Measurements from ENCODE around the gene SPRED3. TPM values are rescaled to one million over a fixed set of nuclear protein-coding genes. Genes with fewer than 3 reads are reported as not detected.

SPRED3 gene
- total and polyA plus RNA-seq, 2 of the 8 experiments (the other 6 are each of a cell fraction or from before 2014, with no cell fraction given) = 8.1 to 10.3 TPM

GRCh38 chr19:38422438-38422837, 33.9 kb downstream of the SPRED3 start:
- WGBS, 2 experiments (ENCODE audit: extremely low coverage in 1 of 2, insufficient coverage in 1 of 2, insufficient read length in 1 of 2, insufficient replicate concordance in 2 of 2, low coverage in 1 of 2, low lambda C conversion rate in 2 of 2, missing lambda C conversion rate in 1 of 2) = 94% methylated on average over 7 of the region's 7 CpGs; no CpG with 5 or more reads in 1 of the 2 experiments
- no peak overlapping the region for H3K27ac ChIP-seq (ENCODE audit: low read depth, low read length)
- H2BK15ac ChIP-seq (ENCODE audit: low read length) = no peak overlapping the region
- no peak overlapping the region for H2AFZ ChIP-seq (ENCODE audit: low read length)
- no peaks in the 10 kb centered on the region for H4K20me1 ChIP-seq (replicated peaks in 1 of 2; ENCODE audit: control insufficient read depth in 1 of 2, insufficient read depth in 2 of 2, low read length in 2 of 2)
- H3K4me3 ChIP-seq (ENCODE audit: extremely low read depth in 1 of 4, insufficient read depth in 2 of 4, low read depth in 3 of 4, low read length in 4 of 4) = no peak overlapping the region
- H3K23ac ChIP-seq (ENCODE audit: insufficient read length) = no peak overlapping the region
- peaks cover 0 to 7% (median 5%) of the 10 kb centered on the region in 4 experiments; a peak in 4 of 7 replicates for H3K27me3 ChIP-seq (replicated peaks in 1 of 4; ENCODE audit: control insufficient read depth in 3 of 4, extremely low read depth in 1 of 4, insufficient read depth in 3 of 4, low read length in 3 of 4)
- no peak overlapping the region for H2BK5ac ChIP-seq (ENCODE audit: low read depth, low read length)
- no peak overlapping the region for H2BK120ac ChIP-seq (replicated peaks; ENCODE audit: low read depth, low read length)
- no peak overlapping the region for H3K4ac ChIP-seq (replicated peaks; ENCODE audit: insufficient read length, low read depth, low read length)
- no peak overlapping the region for H2AK5ac ChIP-seq (ENCODE audit: low read depth, low read length)
- DNase-seq (ENCODE audit: low read depth in 1 of 2, low spot score in 2 of 2) (no peak), FAIRE-seq (no peak)
- no peaks in the 10 kb centered on the region for H3K36me3 ChIP-seq (ENCODE audit: control insufficient read depth in 2 of 4, insufficient read depth in 4 of 4, low read length in 3 of 4)
- H3K14ac ChIP-seq (ENCODE audit: insufficient read length) = no peak overlapping the region
- no peak overlapping the region for H3K9ac ChIP-seq (replicated peaks in 1 of 4; ENCODE audit: extremely low read depth in 1 of 4, low read depth in 3 of 4, low read length in 3 of 4)
- POLR2A ChIA-PET (ENCODE audit: partially characterized antibody) = interaction anchor here (0.8 to 1.5 kb wide), 3 partner anchors 12 to 27 kb away, joined by 3 to 6 read pairs (median 3); no protein-coding TSS in a partner anchor
- H3K9me3 ChIP-seq (ENCODE audit: insufficient read depth in 2 of 2, low read depth in 1 of 2, low read length in 1 of 2) = no peaks in the 10 kb centered on the region
- H3K4me2 ChIP-seq (ENCODE audit: insufficient read depth in 1 of 2, low read depth in 2 of 2, low read length in 2 of 2) = no peak overlapping the region
- H4K8ac ChIP-seq (ENCODE audit: extremely low read depth, insufficient read depth, low read length) = no peak overlapping the region
- H3K56ac ChIP-seq (replicated peaks; ENCODE audit: insufficient read length, low read depth, low read length) = no peak overlapping the region
- no peak overlapping the region for H3K18ac ChIP-seq (ENCODE audit: extremely low read depth, low read length)
- H3K23me2 ChIP-seq (ENCODE audit: low read depth, low read length) = peaks cover 7% of the 10 kb centered on the region
- H2BK12ac ChIP-seq (ENCODE audit: low read depth, low read length) = no peak overlapping the region; the same call in 1 of the 2 replicates
- H3K4me1 ChIP-seq (replicated peaks in 1 of 4; ENCODE audit: control insufficient read depth in 3 of 4, insufficient read depth in 4 of 4, low read length in 3 of 4) = peaks cover 4 to 15% (median 13%) of the 10 kb centered on the region in 4 experiments; a peak in 6 of 7 replicates
- CTCF ChIA-PET (ENCODE audit: partially characterized antibody) = interaction anchor here (0.6 to 1.1 kb wide), 3 partner anchors 9 to 205 kb away, joined by 3 to 4 read pairs (median 3); no protein-coding TSS in a partner anchor
- no peak overlapping the region for H2BK20ac ChIP-seq (ENCODE audit: low read length)
- no peak overlapping the region for H4K91ac ChIP-seq (replicated peaks; ENCODE audit: insufficient read length, low read length)
- no peaks in the 10 kb centered on the region for H3K79me2 ChIP-seq (ENCODE audit: control insufficient read depth in 1 of 2, insufficient read depth in 2 of 2, low read length in 2 of 2)
- no peaks in the 10 kb centered on the region for H3K79me1 ChIP-seq (ENCODE audit: low read depth, low read length)
- H4K5ac ChIP-seq (ENCODE audit: insufficient read length, low read depth, low read length) = no peak overlapping the region
- TF ChIP-seq TEAD4 (IDR thresholded peaks at IDR 0.05; ENCODE audit: low read depth, low read length) = no peak
- no peak for TF ChIP-seq CHD2 (IDR thresholded peaks at IDR 0.05; ENCODE audit: low read length)
- TF ChIP-seq JUN (IDR thresholded peaks at IDR 0.05; ENCODE audit: low read depth, low read length) = no peak
- TF ChIP-seq EGR1 (IDR thresholded peaks at IDR 0.05; ENCODE audit: borderline replicate concordance, low read depth, low read length) = no peak
- no peak for TF ChIP-seq JUND (IDR thresholded peaks at IDR 0.05; ENCODE audit: low read length)
- no peak for TF ChIP-seq NRF1 (IDR thresholded peaks at IDR 0.05; ENCODE audit: low read depth, low read length)
- TF ChIP-seq KDM5A (IDR thresholded peaks at IDR 0.05; ENCODE audit: low read length) = no peak
- TF ChIP-seq USF2 (IDR thresholded peaks at IDR 0.05; ENCODE audit: low read length) = no peak
- no peak for TF ChIP-seq CREB1 (IDR thresholded peaks at IDR 0.05)
- no peak for TF ChIP-seq SIRT6 (IDR thresholded peaks at IDR 0.05; ENCODE audit: low read length)
- no peak for TF ChIP-seq BACH1 (IDR thresholded peaks at IDR 0.05; ENCODE audit: low read length)
- no peak for TF ChIP-seq RAD21 (IDR thresholded peaks at IDR 0.05 in 1 of 2, conservative IDR thresholded peaks at IDR 0.05 in 1 of 2; ENCODE audit: low read depth in 2 of 2, low read length in 2 of 2)
- no peak for TF ChIP-seq EP300 (IDR thresholded peaks at IDR 0.05; ENCODE audit: borderline replicate concordance in 1 of 2, low read depth in 2 of 2, low read length in 2 of 2)
